CD4-positive, alpha-beta memory T cell (primary cell): ENCODE data around the gene DCST2. TPM values are rescaled to one million over a fixed set of nuclear protein-coding genes. Genes with fewer than 3 reads are reported as not detected.

Experiments
- microRNA-seq: library from miRNA; unstranded; fragments of <30 nt; microRNA quantifications from one replicate; pipeline ENCODE4 v1.2.0, GENCODE V29; 2021; ENCODE audit warnings: borderline replicate concordance, borderline number of aligned reads, borderline microRNAs expressed, mixed read lengths
- polyA plus RNA-seq, 2 donors: library from polyadenylated mRNA; unstranded; fragments of 300-500 nt; fragmentation: Illumina TruSeq; gene quantifications; one replicate each; pipeline ENCODE4 v1.2.3, GENCODE V29; 2021
- total RNA-seq, 2 experiments: library from RNA; stranded (reverse); gene quantifications; one replicate each; pipeline ENCODE4 v1.2.3, GENCODE V29; 2021

Gene DCST2
- total and polyA plus RNA-seq, 4 experiments from 2014 or later = 4.0 to 4.1 TPM; not detected in 2

Small RNA genes within 50 kb of the gene (microRNA-seq; reads per million reads assigned to microRNA genes)
- gene MIR4258 = not detected

Other genes starting within 250 kb of the DCST2 start
- under 1 TPM in 1 of 2 experiments, not detected in 1; 0.06 TPM for gene KCNN3, start 163.5 kb downstream of the DCST2 start, total RNA-seq
- gene KCNN3, start 163.5 kb downstream of the DCST2 start, polyA plus RNA-seq = not detected
- 10 to 100 TPM; 17.6 to 21.2 TPM for gene PMVK, start 97.1 kb downstream of the DCST2 start, total RNA-seq
- gene PMVK, start 97.1 kb downstream of the DCST2 start, polyA plus RNA-seq = 10 to 100 TPM; 61.7 to 87.0 TPM
- gene PBXIP1, start 77.7 kb downstream of the DCST2 start, total RNA-seq = 100 to 1,000 TPM; 435 to 438 TPM
- gene PBXIP1, start 77.7 kb downstream of the DCST2 start, polyA plus RNA-seq = 100 to 1,000 TPM; 263 to 404 TPM
- gene PYGO2, start 72.0 kb downstream of the DCST2 start, total RNA-seq = 10 to 100 TPM; 78.4 to 80.2 TPM
- 10 to 100 TPM; 22.5 to 54.2 TPM for gene PYGO2, start 72.0 kb downstream of the DCST2 start, polyA plus RNA-seq
- 10 to 100 TPM; 78.4 to 81.7 TPM for gene SHC1, start 63.0 kb downstream of the DCST2 start, total RNA-seq
- gene SHC1, start 63.0 kb downstream of the DCST2 start, polyA plus RNA-seq = 10 to 100 TPM; 36.4 to 44.5 TPM
- gene CKS1B, start 59.1 kb downstream of the DCST2 start, total RNA-seq = 10 to 100 TPM; 12.2 to 13.0 TPM
- gene CKS1B, start 59.1 kb downstream of the DCST2 start, polyA plus RNA-seq = 10 to 100 TPM; 50.2 to 67.9 TPM
- gene FLAD1, start 50.4 kb downstream of the DCST2 start, total RNA-seq = 10 to 100 TPM; 52.4 to 56.6 TPM
- gene FLAD1, start 50.4 kb downstream of the DCST2 start, polyA plus RNA-seq = 10 to 100 TPM; 48.9 to 75.9 TPM
- gene LENEP, start 40.2 kb downstream of the DCST2 start, total RNA-seq = 1 to 10 TPM; 1.1 to 3.1 TPM
- not detected for gene LENEP, start 40.2 kb downstream of the DCST2 start, polyA plus RNA-seq
- gene ZBTB7B, start 31.0 kb downstream of the DCST2 start, total RNA-seq = 10 to 100 TPM; 86.3 to 92.7 TPM
- 10 to 100 TPM in 1 of 2 donors, 1 to 10 TPM in 1; 3.4 to 11.6 TPM for gene ZBTB7B, start 31.0 kb downstream of the DCST2 start, polyA plus RNA-seq
- under 1 TPM in 1 of 2 experiments, not detected in 1; 0.14 TPM for gene DCST1, start within 50 bp of the DCST2 start, total RNA-seq
- not detected for gene DCST1, start within 50 bp of the DCST2 start, polyA plus RNA-seq
- gene ADAM15, start 17.5 kb upstream of the DCST2 start, total RNA-seq = 10 to 100 TPM; 33.6 to 39.8 TPM
- gene ADAM15, start 17.5 kb upstream of the DCST2 start, polyA plus RNA-seq = 10 to 100 TPM; 14.8 to 18.2 TPM
- 1 to 10 TPM; 6.0 to 8.5 TPM for gene EFNA4, start 30.0 kb upstream of the DCST2 start, total RNA-seq
- gene EFNA4, start 30.0 kb upstream of the DCST2 start, polyA plus RNA-seq = 1 to 10 TPM; 2.5 to 3.5 TPM
- gene EFNA3, start 45.1 kb upstream of the DCST2 start, total RNA-seq = 1 to 10 TPM; 2.0 to 4.3 TPM
- gene EFNA3, start 45.1 kb upstream of the DCST2 start, polyA plus RNA-seq = 1 to 10 TPM in 1 of 2 donors, under 1 TPM in 1; 0.34 to 1.5 TPM
- gene EFNA1, start 94.1 kb upstream of the DCST2 start, total RNA-seq = 1 to 10 TPM; 1.2 to 1.9 TPM
- 1 to 10 TPM in 1 of 2 donors, under 1 TPM in 1; 0.84 to 2.0 TPM for gene EFNA1, start 94.1 kb upstream of the DCST2 start, polyA plus RNA-seq
- 10 to 100 TPM; 20.1 to 22.8 TPM for gene SLC50A1, start 102.1 kb upstream of the DCST2 start, total RNA-seq
- gene SLC50A1, start 102.1 kb upstream of the DCST2 start, polyA plus RNA-seq = 10 to 100 TPM; 50.3 to 91.7 TPM
- gene DPM3, start 106.8 kb upstream of the DCST2 start, total RNA-seq = 10 to 100 TPM; 51.6 to 53.6 TPM
- gene DPM3, start 106.8 kb upstream of the DCST2 start, polyA plus RNA-seq = 100 to 1,000 TPM; 101 to 119 TPM
- 100 to 1,000 TPM; 173 to 180 TPM for gene KRTCAP2, start 139.5 kb upstream of the DCST2 start, total RNA-seq
- 100 to 1,000 TPM; 469 to 488 TPM for gene KRTCAP2, start 139.5 kb upstream of the DCST2 start, polyA plus RNA-seq
- 1 to 10 TPM; 8.4 to 8.5 TPM for gene TRIM46, start 140.1 kb upstream of the DCST2 start, total RNA-seq
- 1 to 10 TPM; 1.6 to 3.6 TPM for gene TRIM46, start 140.1 kb upstream of the DCST2 start, polyA plus RNA-seq
- 10 to 100 TPM; 30.9 to 33.5 TPM for gene THBS3, start 174.1 kb upstream of the DCST2 start, total RNA-seq
- 1 to 10 TPM; 6.1 to 6.7 TPM for gene THBS3, start 174.1 kb upstream of the DCST2 start, polyA plus RNA-seq
- 10 to 100 TPM; 17.7 to 18.2 TPM for gene MTX1, start 174.9 kb upstream of the DCST2 start, total RNA-seq
- 10 to 100 TPM; 42.5 to 65.5 TPM for gene MTX1, start 174.9 kb upstream of the DCST2 start, polyA plus RNA-seq
- 10 to 100 TPM; 10.5 to 12.2 TPM for gene ENTREP3, start 221.7 kb upstream of the DCST2 start, total RNA-seq
- gene ENTREP3, start 221.7 kb upstream of the DCST2 start, polyA plus RNA-seq = 1 to 10 TPM in 1 of 2 donors, under 1 TPM in 1; 0.50 to 1.8 TPM
- 100 to 1,000 TPM in 1 of 2 experiments, 10 to 100 TPM in 1; 94.4 to 101 TPM for gene SCAMP3, start 228.6 kb upstream of the DCST2 start, total RNA-seq
- 100 to 1,000 TPM; 132 to 160 TPM for gene SCAMP3, start 228.6 kb upstream of the DCST2 start, polyA plus RNA-seq
- 100 to 1,000 TPM; 123 to 126 TPM for gene CLK2, start 239.7 kb upstream of the DCST2 start, total RNA-seq
- gene CLK2, start 239.7 kb upstream of the DCST2 start, polyA plus RNA-seq = 10 to 100 TPM; 11.4 to 21.5 TPM
- 1 to 10 TPM; 4.9 to 5.3 TPM for gene HCN3, start 243.7 kb upstream of the DCST2 start, total RNA-seq
- gene HCN3, start 243.7 kb upstream of the DCST2 start, polyA plus RNA-seq = under 1 TPM; 0.10 to 0.41 TPM